Iris pigment epithelial cell (primary cell): ENCODE results near the gene CERS5.
"Not testable (repeated sequence)": the region's sequence is repeated elsewhere in the genome, so short reads cannot be mapped to it uniquely, and the experiment has no call there.

ENCODE experiments used
- DNase-seq: peaks from one replicate; pipeline ENCODE4 v3.0.0-alpha.2; 2011; ENCODE audit warnings: low read depth

Gene CERS5

DNA sequence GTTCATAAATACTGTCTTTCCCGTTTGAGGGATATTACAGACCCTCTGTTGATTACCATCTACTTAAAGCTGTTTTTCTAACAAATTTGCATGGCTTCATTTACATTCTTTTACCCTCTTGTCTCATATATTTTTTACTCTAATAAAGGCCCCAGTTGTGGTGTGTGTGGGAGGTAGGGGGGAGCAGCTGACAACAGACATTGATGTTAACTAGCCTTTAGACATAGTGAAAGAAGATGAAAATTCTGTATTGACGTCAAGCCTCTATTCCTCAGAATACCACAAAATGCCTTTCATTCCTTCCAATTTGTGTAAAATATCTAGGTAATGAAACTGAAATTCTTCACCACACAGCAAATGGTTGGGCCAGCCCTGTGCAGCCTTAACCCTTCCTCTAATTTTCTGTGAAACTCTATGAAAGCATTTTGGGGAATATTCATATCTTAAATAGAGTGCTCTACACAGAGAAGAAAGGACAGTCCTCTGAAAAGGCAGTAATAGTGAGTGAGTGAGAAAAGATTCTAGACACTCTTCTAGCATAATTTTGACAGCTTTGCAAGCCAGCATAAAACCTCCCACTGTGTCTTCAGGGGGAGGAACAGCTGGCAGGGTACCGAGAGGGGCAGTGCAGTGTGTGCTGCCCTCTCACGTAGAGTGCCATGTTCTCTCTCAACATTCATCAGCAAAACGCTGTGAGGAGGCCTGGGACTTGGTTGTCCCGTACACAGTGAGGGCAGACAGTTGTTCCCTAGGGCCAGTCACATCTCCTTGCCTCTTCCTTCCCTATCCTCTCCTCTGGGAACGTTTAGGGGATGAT is 20.1 kb upstream of the CERS5 start:
- DNase-seq, result peak; percentile 94

DNA sequence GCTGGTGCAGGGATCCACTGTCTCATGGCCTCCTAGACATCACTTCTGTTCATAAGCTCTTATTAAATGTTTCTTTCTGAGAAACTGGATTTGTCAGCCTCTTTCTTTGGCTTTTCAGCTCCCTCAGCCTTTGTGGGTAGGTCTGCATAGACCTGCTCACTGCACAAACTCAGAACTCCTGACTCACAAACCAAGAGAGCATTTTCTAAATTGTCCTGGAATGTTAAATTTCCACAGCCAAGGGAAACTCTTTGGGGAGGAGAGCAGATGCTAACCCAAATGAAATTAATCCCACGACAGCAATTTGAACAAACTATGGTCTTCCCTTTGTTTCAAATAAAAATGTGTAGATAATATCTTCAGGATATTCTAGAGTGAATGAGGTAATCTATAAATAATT is 19.5 kb upstream of the CERS5 start:
- DNase-seq, result peak; percentile 62

DNA sequence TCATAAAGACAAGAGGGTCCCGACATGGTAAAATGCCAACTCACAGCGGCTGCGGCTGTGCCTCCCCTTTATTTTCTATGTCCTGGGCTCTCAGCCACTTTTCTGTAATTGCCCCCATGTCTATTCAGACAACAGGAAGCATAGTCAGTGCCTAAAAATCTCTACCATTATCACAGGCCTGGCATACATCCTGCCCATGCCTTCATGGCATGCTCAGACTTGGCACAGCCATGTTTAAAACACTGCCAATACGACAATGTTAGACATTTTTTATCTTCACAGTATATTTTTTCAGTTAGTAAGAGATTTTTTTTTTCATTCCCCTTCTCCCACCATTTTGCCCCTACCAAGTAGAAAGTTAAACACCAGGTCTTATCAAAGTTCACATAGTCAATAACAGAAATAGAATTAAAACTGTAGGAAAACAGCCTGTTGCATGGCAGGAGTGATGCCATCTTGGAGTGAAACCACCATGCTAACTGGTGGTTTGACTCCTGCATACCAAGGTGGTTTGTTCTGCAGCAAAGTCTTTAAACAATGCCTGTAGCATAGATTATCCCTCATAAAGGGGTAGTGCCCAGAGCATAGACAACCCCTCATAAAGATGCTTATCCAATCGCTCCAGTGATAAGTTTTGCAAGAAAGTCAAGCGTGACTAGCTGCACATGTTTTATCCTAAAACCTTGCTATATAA is 18.9 kb upstream of the CERS5 start:
- no peak for DNase-seq

DNA sequence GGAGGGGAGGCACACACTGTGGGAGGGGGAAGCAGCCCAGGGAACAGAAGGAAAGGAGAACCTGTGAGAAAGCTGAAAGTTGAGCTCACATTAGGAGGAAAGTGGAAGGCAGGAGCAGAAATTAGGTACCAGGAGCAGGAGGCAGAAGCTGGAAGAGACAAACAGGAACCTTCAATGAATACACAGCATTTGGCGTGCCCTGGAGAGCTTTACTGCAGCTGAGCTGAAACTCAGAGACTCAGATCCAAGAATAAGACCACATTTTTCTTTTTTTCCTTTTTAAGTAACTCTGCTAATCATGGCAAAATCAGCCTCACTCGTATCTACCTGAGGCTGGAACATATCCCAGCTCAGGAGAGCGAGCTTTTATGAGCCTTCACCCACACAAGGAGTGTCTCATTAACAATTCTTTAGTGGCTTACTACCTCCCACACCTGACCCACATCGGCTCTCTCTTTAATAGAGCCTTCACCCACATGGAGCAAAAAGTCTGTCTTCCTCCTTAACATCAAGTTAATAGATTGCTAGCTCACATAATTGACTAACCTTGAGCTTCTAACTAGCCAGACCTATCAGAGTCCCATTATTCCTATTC is 18.2 kb upstream of the CERS5 start:
- no peak for DNase-seq

DNA sequence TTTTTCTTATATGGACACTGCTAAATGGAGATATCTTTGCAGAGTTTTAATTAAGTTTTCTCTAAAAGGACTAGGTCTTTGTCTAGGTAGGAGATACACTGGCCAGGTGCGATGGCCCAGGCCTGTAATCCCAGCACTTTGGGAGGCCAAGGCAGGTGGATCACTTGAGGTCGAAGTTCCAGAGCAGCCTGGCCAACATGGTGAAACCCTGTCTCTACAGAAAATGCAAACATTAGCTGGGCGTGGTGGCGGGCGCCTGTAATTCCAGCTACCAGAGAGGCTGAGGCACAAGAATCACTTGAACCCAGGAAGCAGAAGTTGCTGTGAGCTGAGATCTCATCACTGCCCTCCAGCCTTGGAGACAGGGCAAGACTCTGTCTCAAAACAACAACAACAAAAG is 17.1 kb upstream of the CERS5 start:
- DNase-seq, result no peak

DNA sequence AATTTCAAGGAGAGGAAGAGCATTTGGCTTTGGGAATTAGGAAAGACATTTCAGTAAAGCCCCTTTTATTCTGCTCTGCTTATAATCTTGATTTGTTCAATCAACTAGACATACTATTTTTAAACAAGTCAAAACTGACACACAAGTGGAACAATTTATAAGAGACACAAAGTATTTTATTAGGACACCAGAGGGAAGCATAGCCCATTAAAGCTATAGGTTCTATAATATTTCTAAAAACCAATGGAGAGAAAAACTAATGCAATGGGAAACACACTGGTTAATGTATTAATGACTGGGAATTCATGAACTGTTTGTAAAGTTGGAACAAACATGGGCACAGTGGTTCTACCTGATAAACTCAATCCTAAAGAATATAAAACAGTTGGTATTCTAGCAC is 15.3 kb upstream of the CERS5 start:
- DNase-seq, result no peak

DNA sequence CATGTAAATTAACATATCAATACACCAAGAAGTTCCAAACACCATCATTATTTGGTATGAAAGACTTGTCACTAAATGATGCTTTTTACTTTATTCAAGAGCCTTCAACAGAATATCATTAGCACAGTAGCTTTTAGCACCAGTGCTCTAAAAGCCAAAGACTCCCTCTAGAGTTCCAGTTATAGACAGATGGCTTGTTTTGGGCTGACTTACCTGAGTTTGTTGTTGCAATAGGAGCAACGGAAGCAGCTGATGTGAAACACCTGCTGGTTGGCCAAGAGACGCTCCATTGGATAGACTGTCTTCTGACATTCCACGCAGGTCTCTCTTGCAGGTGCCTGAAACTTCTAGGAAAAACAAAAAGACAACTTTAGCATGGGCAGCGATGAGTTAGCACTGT is 14.5 kb upstream of the CERS5 start:
- no peak for DNase-seq

DNA sequence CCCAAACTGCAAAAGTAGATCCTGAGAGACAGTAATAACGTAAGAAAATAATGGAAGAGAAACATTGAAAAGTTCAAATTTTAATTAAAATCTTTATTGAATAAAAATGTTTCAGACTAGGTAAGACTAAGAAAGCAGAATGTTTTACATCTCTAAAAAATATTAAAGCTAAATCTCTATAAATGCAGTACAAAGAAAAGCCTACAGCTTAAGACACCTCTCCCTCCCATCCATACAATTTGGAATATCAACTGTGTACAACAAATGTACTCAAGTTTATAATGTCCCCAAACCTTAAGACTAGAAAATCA is 8.5 kb upstream of the CERS5 start:
- no peak for DNase-seq

DNA sequence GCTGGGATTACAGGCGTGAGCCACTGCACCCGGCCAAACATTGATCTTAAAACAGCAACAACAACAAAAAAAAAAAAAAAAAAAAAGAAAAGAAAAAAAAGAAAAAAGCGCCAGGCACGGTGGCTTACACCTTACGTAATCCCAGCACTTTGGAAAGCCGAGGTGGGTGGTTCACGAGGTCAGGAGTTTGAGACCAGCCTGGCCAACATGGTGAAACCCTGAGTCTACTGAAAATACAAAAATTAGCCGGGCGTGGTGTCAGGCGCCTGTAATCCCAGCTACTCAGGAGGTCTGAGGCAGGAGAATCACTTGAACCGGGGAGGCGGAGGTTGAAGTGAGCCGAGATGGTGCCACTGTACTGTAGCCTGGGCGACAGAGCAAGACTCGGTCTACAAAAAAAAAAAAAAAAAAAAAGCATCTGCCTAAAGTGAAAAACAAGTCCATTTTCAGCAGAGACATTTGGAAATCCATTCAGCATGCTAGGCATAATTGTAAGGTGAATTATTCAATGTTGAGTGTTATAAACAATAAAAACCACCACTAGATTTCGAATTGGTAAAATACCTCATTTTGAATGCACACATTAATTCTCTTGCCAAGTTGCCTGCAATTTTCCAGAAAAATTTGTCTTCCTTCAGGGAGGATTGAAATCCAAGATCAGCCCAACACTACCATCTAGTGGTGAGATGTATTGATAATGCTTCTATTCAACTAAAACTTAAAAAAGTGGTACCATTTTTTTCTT is 8.0 kb upstream of the CERS5 start:
- DNase-seq, result peak; percentile 67

DNA sequence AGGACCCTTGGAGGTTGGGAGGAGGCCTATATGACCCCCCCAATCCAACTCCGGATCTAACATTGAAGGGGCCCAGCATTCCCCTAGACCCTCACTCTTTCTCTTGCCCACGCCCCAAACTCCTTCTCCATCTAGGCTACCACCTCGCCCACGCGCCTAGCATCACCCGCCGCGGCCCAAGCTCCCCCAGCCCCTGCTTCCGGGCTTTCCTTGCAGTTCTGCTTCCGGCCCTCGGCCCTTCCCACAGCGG is 445 bp downstream of the CERS5 start:
- DNase-seq, result peak; percentile 41

DNA sequence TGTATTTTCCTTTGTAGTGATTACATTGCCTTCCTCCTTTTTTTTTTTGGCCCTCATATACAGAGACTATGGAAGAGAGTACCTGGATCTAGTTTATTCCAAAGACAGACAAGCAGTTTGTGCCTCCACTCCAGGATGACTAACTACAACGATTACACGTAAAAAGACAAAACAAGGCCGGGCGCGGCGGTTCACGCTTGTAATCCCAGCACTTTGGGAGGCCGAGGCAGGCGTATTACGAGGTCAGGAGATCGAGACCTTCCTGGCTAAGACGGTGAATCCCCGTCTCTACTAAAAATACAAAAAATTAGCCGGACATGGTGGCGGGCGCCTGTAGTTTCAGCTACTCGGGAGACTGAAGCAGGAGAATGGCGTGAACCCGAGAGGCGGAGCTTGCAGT is 2.2 kb downstream of the CERS5 start:
- no peak for DNase-seq

DNA sequence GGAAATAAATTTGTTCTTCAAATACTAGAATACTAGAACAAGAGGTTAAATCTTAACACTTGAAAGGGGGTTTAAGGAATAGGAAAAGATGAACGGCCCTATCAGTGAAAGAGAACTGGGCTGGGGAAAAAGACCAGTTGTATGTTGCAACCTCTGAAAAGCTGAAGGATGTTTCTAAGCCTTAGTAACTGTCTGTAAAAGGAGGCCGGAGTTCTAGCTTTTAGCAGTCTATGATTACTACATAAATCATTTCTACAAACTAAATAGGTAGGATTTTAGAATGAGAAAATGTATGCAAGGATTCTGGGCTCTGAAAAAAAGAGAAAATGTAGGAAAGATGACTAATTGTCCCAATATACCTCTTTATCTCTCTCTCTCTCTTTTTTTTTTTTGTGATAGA is 4.9 kb downstream of the CERS5 start:
- DNase-seq, result peak; percentile 83

DNA sequence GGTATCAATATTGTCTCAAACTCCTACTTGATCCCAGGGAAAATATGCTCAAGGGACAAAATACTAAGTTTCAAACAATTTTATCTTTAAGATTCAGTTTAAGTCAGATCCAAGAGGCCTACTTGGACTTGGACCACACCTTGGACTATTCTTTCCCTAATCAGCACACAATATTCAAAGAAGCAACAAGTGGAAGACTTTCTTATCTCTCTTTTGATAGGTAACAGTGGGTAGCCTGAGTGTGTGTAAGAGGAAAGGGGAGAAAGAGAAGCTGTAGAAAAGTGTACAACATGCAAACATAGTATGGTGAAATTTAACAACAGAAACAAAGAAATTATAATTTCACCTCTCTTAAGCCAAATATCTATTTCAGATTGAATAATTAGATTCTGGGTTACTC is 6.5 kb downstream of the CERS5 start:
- DNase-seq, result no peak

DNA sequence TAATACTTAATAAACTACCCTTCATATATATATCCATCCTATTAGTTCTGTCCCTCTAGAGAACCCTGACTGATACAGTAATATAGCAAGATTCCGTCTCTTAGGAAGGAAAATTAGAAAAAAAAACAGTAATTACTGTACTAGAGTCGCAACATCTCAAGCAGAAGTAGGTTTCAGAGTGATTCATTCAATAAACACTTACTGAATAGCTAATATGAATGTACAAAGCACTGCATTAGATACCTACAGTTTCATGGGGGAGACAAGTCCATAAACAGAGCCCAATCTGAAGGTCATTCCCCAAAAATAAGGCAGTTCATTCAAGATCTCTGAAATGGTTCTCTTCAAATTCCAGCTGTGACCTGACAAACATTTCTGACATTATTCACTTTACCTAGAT is 9.9 kb downstream of the CERS5 start:
- DNase-seq, result peak; percentile 25

DNA sequence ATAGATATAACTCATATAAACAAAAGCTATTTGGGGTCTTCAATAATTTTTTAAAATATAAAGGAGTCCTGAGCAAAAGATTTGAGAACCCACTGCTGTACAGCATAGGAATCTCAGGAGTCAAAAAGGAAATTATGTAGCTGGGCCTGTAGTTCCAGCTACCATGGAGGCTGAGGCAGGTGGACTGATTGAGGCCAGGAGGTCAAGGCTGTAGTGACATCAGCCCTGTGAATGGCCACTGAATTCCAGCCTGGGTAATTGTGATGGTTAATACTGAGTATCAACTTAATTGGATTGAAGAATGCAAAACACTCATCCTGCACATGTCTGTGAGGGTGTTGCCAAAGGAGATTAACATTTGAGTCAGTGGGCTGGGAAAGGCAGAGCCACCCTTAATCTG is 10.5 kb downstream of the CERS5 start:
- DNase-seq, result no peak

DNA sequence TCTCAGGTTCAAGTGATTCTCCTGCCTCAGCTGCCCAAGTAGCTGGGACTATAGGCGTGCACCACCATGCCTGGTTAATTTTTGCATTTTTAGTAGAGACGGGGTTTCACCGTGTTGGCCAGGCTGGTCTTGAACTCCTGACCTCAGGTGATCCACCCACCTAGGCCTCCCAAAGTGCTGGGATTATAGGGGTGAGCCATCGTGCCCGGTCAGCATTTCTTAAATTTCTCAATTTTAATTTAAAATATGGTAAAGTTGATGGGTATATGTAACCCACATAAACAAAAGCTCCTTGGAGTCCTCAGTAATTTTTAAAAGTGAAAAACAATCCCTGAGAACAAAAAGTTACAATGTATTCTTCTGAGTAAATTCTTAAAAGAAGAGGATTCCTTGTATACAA is 12.2 kb downstream of the CERS5 start:
- not testable (repeated sequence) for DNase-seq

DNA sequence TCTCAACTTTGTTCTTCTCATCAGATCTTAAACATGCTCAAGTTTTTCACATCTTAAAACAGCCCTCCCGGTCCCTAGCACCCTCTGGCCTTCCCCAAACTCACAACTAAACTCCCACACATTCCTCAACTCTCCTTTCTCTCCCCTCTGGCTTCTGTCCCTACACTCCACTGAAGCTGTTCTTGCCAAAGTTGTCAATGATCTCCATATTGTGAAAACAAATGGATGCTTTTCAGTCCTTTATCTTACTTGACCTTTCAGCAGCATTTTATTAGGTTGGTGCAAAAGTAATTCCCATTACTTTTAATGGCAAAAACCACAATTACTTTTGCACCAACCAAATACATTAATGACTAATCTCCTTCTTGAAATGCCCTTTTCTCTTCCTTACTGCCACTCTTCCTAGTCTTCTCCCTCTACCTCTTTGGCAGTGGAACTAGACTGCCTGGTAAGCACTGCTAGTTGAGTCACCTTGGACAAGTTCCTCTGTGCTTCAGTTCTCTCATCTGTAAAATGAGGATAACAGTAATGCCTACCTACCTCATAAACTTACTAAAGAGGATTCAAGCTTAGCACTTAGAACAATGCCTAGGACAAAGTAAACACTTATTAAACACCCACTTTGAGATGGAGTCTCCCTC is 16.0 kb downstream of the CERS5 start:
- no peak for DNase-seq

DNA sequence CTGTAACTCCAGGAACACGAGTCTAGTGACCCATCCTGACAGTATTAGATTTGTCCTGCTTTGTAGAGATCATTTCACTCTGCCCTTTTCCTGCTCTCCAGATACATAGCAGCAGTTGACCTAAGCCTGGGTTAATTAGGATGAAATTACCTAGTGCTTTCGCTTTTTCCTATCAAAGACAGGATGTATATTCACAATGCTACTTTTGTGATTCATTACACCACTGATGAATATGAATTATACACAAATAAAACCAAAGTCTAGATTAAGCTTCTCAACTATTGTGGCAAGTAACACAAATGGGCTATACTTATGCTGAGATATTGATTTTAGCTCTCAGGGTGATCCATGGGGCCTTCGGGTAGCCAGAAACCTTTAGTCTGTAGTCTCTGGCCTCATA is 17.9 kb downstream of the CERS5 start:
- no peak for DNase-seq

DNA sequence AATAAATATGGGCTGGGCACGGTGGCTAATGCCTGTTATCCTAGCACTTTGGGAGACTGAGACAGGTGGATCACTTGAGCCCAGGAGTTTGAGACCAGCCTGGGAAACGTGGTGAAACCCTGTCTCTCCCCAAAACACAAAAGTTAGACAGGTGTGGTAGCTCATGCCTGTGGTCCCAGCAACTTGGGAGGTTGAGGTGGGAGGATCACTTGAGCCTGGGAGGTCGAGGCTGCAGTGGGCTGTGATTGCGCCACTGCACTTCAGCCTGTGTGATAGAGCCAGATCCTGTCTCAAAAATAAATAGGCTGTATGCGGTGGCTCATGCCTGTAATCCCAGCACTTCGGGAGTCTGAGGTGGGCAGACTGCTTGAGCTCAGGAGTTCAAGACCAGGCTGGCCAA is 19.2 kb downstream of the CERS5 start:
- DNase-seq, result not testable (repeated sequence)

DNA sequence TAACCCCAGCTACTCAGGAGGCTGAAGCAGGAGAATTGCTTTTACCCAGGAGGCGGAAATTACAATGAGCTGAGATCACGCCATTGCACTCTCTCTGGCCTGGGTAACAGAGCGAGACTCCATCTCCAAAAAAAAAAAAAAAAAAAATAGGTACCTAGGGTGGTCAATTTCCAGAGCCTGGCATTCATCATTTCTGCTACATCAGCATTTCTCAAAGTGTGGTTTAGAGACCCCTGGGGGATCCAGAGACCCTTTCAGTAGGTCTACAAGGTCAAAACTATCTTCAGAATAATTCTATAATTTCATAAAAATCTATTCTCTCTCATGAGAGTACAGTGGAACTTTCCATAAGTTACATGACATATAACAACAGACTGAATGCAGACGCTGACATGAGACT is 19.9 kb downstream of the CERS5 start:
- DNase-seq, result no peak

DNA sequence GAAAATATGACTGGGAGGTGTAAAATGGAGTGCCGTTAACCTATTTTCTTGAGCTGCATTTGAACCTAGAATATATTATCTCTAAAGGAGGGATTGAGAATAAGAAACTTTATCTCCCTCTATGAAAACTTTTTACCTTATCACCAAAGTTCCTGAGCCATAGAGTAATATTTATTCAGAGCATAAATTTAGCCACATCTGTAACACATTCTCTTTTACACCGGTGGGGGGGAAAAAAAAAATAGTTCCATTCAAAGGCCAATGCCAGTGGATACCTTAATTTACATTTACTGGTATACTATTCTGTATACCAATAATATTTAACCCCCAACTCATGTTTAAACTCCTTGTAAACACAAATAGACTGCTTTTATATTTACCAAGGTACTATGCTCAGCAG is 21.7 kb downstream of the CERS5 start:
- no peak for DNase-seq

DNA sequence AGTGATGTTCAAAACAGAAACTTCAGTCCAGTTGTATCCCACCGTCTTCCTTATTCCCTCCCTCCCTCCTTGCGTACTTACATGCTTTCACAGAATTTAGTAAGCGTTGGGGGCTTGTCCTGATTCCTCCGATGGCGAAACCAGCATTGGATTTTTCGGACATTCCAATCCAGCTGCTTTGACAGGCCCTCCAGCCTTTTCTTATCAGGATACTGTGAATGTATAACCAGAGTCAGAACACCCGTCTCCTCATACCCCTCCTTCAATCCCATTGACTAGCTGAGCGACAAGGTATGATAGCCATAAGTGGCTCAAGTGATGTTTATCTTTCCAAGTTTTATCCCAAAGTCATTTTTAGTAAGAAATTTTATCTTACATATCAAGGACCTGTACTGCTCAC is 24.2 kb downstream of the CERS5 start:
- no peak for DNase-seq
